SU-DHL-6 (cell line): ENCODE measurements around the gene IFT27.

Experiments
- H2AFZ ChIP-seq: fragments of 200-600 bp; sonication (generic); 2 replicates; pipeline ENCODE4 v1.6.1; 2014; ENCODE audit warnings: low read depth, mild to moderate bottlenecking, moderate library complexity, mixed read lengths, antibody characterized with exemption, low read length; ENCODE audit not compliant: severe bottlenecking
- H3F3A ChIP-seq: fragments of 200-600 bp; shearing (Covaris generic); 2 replicates; pipeline ENCODE4 v1.6.0; 2016; ENCODE audit warnings: antibody characterized with exemption, mild to moderate bottlenecking; ENCODE audit not compliant: insufficient read depth
- H3K27ac ChIP-seq: fragments of 200-600 bp; sonication (generic); 2 replicates; pipeline ENCODE4 v1.5.1; 2016; ENCODE audit warnings: low read depth, mild to moderate bottlenecking, low read length, moderate library complexity, mixed read lengths
- H3K27me3 ChIP-seq: fragments of 200-600 bp; sonication (generic), shearing (Covaris generic); 2 replicates; pipeline ENCODE4 v1.6.0; 2014; ENCODE audit warnings: mild to moderate bottlenecking, low read length
- H3K36me3 ChIP-seq: fragments of 200-600 bp; sonication (generic); 2 replicates; pipeline ENCODE4 v1.6.1; 2014; ENCODE audit warnings: mild to moderate bottlenecking, low read length, mixed read lengths
- H3K4me2 ChIP-seq: fragments of 300-600, 200-600 bp; shearing (Covaris generic), sonication (generic); 2 replicates; pipeline ENCODE4 v1.6.0; 2014; ENCODE audit warnings: low read length, low read depth, mild to moderate bottlenecking; ENCODE audit not compliant: poor library complexity, severe bottlenecking
- H3K4me3 ChIP-seq: fragments of 200-600 bp; sonication (generic); 2 replicates; pipeline ENCODE4 v1.5.1; 2014; ENCODE audit warnings: antibody characterized with exemption, low read length, mild to moderate bottlenecking, mixed read lengths; ENCODE audit not compliant: insufficient read depth, poor library complexity, severe bottlenecking
- H3K79me2 ChIP-seq: fragments of 200-600 bp; sonication (generic); 2 replicates; pipeline ENCODE4 v1.6.1; 2014; ENCODE audit warnings: mild to moderate bottlenecking, low read length, moderate library complexity; ENCODE audit not compliant: insufficient read depth
- H3K9ac ChIP-seq: fragments of 200-600 bp; sonication (generic); 2 replicates; pipeline ENCODE4 v1.7.0; 2014; ENCODE audit warnings: mild to moderate bottlenecking, low read length
- H3K9me2 ChIP-seq: fragments of 200-600 bp; sonication (generic); replicated peaks from 2 replicates; pipeline ENCODE4 v1.6.1; 2014; ENCODE audit warnings: low read length; ENCODE audit not compliant: insufficient read depth
- H3K9me3 ChIP-seq: fragments of 200-600 bp; sonication (generic); 2 replicates; pipeline ENCODE4 v1.6.1; 2014; ENCODE audit warnings: low read length, mixed read lengths; ENCODE audit not compliant: insufficient read depth
- H4K20me1 ChIP-seq: fragments of 200-600 bp; sonication (generic); 2 replicates; pipeline ENCODE4 v1.6.1; 2014; ENCODE audit warnings: low read depth, mild to moderate bottlenecking, antibody characterized with exemption, low read length, moderate library complexity, mixed read lengths
- EZH2phosphoT487 ChIP-seq: fragments of 200-600 bp; sonication (generic), shearing (Covaris generic); conservative IDR thresholded peaks from 2 replicates; pipeline ENCODE4 v1.6.1; 2018; ENCODE audit warnings: mild to moderate bottlenecking, antibody characterized with exemption, low read length, moderate library complexity, mixed read lengths
- TF ChIP-seq, protein P1 (sequence below): fragments of 200-600 bp; sonication (generic); IDR thresholded peaks from one replicate; pipeline ENCODE4 v1.5.1; 2017; ENCODE audit warnings: antibody characterized with exemption, mild to moderate bottlenecking, low read length, moderate library complexity; ENCODE audit not compliant: insufficient read depth, poor library complexity, severe bottlenecking

The IFT27 gene

DNA sequence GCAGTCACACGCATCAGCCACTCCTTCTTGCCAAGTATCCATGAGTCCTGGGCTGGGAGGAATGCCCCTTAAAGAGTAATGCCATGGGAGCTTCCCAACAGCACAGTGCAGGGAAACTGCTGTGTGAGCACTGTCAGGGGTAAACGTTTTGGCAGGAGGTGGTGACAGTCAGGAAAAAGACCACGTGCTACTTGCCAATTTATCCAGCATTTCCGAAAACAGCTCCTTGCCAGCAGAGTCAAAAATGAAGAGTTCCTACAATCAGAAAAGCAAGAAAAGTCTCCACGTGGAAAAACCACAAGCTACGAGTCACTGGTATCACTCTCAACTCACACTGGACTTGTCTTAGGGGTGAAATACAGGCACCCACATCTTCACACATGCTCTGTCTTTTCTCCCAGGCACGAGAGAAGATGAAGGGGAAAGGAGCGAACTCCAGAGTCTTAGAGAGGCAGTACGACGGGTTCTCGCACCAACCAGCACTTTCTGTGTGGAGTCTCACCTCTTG lies 9.9 kb downstream of the IFT27 start:
- Histone ChIP-seq H4K20me1 (no peaks in the 10 kb centered on the region), H3K27ac (no peak overlapping the region), H3K4me2 (no peak overlapping the region), H2AFZ (no peak overlapping the region), H3K36me3 (no peaks in the 10 kb centered on the region), H3K79me2 (no peaks in the 10 kb centered on the region), H3F3A (no peaks in the 10 kb centered on the region), H3K9ac (no peak overlapping the region), H3K9me2 (no peaks in the 10 kb centered on the region), H3K4me3 (no peak overlapping the region), H3K9me3 (no peaks in the 10 kb centered on the region), H3K27me3 (no peaks in the 10 kb centered on the region)
- TF ChIP-seq EZH2phosphoT487 = no peak
- TF ChIP-seq, protein P1, sequence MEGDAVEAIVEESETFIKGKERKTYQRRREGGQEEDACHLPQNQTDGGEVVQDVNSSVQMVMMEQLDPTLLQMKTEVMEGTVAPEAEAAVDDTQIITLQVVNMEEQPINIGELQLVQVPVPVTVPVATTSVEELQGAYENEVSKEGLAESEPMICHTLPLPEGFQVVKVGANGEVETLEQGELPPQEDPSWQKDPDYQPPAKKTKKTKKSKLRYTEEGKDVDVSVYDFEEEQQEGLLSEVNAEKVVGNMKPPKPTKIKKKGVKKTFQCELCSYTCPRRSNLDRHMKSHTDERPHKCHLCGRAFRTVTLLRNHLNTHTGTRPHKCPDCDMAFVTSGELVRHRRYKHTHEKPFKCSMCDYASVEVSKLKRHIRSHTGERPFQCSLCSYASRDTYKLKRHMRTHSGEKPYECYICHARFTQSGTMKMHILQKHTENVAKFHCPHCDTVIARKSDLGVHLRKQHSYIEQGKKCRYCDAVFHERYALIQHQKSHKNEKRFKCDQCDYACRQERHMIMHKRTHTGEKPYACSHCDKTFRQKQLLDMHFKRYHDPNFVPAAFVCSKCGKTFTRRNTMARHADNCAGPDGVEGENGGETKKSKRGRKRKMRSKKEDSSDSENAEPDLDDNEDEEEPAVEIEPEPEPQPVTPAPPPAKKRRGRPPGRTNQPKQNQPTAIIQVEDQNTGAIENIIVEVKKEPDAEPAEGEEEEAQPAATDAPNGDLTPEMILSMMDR = no peak

DNA sequence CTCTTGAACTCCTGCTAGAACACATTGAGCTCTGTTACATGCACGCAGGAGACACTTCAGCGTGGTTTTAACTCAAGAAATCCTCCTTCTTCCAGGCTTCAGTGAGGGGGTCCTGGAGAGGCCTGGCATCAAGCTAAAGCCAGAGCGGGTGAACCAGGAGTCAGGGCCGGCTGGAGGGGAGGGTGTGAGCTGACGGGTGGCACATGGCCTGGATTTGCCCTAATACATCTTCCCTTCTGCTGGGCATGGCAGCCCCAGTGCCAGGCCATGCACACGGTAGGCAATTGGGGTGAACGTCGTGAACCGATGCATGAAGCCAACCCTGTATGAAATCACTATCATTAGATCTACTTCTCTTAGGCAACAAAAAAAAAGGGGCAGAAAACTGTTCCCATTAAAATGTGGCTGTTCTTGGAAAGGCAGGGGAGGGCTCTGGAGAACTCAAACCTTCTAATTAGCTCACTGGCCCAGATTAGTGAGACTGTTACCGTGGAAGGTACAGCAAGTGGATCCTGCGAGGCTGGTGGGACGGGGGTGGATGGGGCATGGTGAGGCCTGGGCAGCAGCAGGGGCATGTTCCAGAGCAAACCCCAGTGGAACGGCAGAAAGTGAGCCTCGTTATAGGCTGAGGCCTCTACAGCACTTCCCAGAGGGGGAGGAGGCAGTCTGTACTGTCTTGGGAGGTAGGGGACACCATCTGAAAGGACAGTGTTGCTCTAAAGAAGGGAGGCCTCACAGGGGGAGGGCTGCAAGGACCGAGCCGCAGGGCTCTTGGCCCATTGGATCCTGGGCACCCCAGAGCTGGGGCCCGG lies 10.6 kb downstream of the IFT27 start:
- no peak overlapping the region for H3K4me2 ChIP-seq
- no peak overlapping the region for H3K27ac ChIP-seq
- H3K4me3 ChIP-seq = no peak overlapping the region
- H3K79me2 ChIP-seq = no peaks in the 10 kb centered on the region
- H4K20me1 ChIP-seq = no peaks in the 10 kb centered on the region
- H2AFZ ChIP-seq = no peak overlapping the region
- TF ChIP-seq, protein P1 = no peak
- no peak for TF ChIP-seq EZH2phosphoT487
- no peaks in the 10 kb centered on the region for H3K27me3 ChIP-seq
- H3K9me3 ChIP-seq = no peaks in the 10 kb centered on the region
- H3K36me3 ChIP-seq = no peaks in the 10 kb centered on the region
- H3F3A ChIP-seq = no peaks in the 10 kb centered on the region
- H3K9me2 ChIP-seq = no peaks in the 10 kb centered on the region
- H3K9ac ChIP-seq = no peak overlapping the region

DNA sequence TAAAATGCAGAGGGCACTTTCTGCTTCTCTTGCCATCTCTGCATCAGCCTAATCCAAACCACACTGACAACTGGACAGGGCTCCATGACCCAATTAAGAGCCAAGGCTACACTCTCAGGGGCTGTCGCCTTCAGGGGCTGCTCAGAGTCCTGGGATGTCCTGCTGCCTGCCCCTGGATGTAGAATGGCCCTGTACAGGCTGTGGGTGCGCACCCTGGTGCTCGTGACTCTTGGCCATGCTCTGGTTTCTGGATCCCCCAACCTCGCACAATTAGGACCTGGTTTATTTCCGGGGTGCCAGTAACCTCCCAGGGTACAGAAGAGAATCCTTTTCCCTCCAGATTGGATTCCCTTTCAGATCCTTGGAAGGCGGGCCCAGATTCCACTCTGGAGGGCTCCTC lies 11.3 kb downstream of the IFT27 start:
- Histone ChIP-seq H2AFZ (no peak overlapping the region), H3K4me2 (no peak overlapping the region), H3K9me3 (no peaks in the 10 kb centered on the region), H4K20me1 (no peaks in the 10 kb centered on the region), H3K79me2 (no peaks in the 10 kb centered on the region), H3K9me2 (no peaks in the 10 kb centered on the region), H3K4me3 (no peak overlapping the region), H3K27me3 (no peaks in the 10 kb centered on the region), H3K36me3 (no peaks in the 10 kb centered on the region), H3F3A (no peaks in the 10 kb centered on the region), H3K9ac (no peak overlapping the region), H3K27ac (no peak overlapping the region)
- TF ChIP-seq EZH2phosphoT487 = no peak
- TF ChIP-seq, protein P1 = no peak
